HG02642 (cell line): ENCODE data around the gene DDX39A.
"Not testable (repeated sequence)": the region's sequence is repeated elsewhere in the genome, so short reads cannot be mapped to it uniquely, and the experiment has no call there.

Source experiments
- ATAC-seq: cut with Tn5 transposase; IDR thresholded peaks from one replicate; pipeline ENCODE4 v1.9.1; 2021; ENCODE audit warnings: mild to moderate bottlenecking; ENCODE audit not compliant: unreplicated experiment, poor library complexity

Gene DDX39A

GRCh38 chr19:14419106-14419813 is at the start of gene DDX39A:
TSS of gene DDX39A (minus strand) at chr19:14419341. CDS start at chr19:14413220, 6,121 bp downstream.
- peak; percentile 92 for ATAC-seq

- no peak for ATAC-seq
These were observed 48.7 kb upstream of the DDX39A start for GRCh38 chr19:14467816-14468215.

DNA sequence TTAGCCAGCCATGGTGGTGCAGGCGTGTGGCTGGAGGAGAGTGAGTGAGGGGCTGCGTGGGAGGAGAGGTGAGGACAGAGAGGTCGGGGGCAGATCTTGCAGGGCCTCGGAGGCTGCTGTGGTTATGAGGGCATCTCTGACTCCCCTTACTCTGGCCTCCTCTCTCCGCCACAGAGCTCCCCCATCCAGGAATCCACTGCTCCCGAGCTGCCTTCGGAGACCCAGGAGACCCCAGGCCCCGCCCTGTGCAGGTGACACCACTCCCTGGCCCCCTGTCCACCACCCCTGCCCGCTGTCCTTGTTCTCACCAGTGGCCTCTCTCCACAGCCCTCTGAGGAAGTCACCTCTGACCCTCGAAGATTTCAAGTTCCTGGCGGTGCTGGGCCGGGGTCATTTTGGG is 48.2 kb upstream of the DDX39A start:
- ATAC-seq, result no peak

DNA sequence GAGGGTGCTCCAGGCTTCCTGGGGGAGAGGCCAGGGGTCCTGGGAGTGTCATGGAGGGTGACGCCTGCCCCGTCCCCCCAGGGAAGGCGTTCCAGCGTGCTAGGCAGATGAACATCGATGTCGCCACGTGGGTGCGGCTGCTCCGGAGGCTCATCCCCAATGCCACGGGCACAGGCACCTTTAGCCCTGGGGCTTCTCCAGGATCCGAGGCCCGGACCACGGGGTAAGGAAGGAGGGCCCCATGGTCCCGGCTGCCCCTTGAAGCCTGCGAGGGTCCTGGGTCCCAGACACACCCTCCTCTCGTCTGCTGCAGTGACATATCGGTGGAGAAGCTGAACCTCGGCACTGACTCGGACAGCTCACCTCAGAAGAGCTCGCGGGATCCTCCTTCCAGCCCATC is 44.6 kb upstream of the DDX39A start:
- ATAC-seq, result no peak

GRCh38 chr19:14462401-14462800 is 43.3 kb upstream of the DDX39A start:
- not testable (repeated sequence) for ATAC-seq

DNA sequence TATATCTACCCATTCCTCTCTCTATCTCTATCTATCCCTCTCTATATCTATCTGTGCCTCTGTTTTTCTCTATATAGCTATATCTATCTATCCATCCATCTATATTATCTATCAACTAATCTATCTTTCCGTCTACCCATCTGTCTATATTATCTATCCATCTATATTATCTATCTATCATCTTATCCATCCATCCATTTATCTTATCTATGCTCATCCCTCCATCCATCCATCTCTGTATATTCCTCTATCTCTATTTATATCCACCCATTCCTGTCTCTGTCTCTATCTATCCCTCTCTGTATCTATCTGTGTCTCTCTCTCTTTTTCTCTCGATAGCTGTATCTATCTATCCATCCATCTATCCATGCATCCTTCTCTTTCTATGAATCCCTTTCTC is 41.8 kb upstream of the DDX39A start:
- no peak for ATAC-seq

GRCh38 chr19:14459703-14460102 is 40.6 kb upstream of the DDX39A start:
- no peak for ATAC-seq

DNA sequence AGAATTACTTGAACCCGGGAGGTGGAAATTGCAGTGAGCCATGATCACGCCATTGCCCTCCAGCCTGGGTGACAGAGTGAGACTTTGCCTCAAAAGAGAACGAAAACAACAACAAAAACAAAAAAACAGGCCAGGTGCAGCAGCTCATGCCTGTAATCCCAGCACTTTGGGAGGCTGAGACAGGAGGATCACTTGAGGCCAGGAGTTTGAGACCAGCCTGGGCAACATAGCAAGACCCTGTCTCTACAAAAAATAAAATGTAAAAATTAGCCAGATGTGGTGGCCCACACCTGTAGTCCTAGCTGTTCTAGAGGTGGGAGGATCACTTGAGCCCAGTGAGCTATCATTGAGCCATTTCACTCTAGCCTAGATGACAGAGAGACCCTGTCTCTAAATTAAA is 33.2 kb upstream of the DDX39A start:
- ATAC-seq, result not testable (repeated sequence)

DNA sequence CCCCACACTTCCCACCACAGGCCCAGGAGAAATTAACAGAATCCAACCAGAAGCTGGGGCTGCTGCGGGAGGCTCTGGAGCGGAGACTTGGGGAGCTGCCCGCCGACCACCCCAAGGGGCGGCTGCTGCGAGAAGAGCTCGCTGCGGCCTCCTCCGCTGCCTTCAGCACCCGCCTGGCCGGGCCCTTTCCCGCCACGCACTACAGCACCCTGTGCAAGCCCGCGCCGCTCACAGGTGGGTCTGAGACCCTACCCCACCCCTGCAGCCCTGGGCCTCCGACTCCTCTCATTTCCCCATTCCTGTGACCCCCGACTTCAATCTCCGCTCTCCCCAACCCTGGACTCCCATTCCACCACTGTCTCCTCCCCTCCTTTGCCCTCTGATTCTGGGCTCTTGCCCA is 31.7 kb upstream of the DDX39A start:
- ATAC-seq, result no peak

GRCh38 chr19:14450168-14450874 is 31.2 kb upstream of the DDX39A start:
- ATAC-seq, result no peak

GRCh38 chr19:14449321-14449720 is 30.2 kb upstream of the DDX39A start:
- ATAC-seq, result no peak

- ATAC-seq, result no peak
These were observed 27.3 kb upstream of the DDX39A start for GRCh38 chr19:14446336-14447036.

GRCh38 chr19:14443632-14444216 is 24.6 kb upstream of the DDX39A start:
- ATAC-seq, result no peak

GRCh38 chr19:14442891-14443631 is 23.9 kb upstream of the DDX39A start:
- no peak for ATAC-seq

DNA sequence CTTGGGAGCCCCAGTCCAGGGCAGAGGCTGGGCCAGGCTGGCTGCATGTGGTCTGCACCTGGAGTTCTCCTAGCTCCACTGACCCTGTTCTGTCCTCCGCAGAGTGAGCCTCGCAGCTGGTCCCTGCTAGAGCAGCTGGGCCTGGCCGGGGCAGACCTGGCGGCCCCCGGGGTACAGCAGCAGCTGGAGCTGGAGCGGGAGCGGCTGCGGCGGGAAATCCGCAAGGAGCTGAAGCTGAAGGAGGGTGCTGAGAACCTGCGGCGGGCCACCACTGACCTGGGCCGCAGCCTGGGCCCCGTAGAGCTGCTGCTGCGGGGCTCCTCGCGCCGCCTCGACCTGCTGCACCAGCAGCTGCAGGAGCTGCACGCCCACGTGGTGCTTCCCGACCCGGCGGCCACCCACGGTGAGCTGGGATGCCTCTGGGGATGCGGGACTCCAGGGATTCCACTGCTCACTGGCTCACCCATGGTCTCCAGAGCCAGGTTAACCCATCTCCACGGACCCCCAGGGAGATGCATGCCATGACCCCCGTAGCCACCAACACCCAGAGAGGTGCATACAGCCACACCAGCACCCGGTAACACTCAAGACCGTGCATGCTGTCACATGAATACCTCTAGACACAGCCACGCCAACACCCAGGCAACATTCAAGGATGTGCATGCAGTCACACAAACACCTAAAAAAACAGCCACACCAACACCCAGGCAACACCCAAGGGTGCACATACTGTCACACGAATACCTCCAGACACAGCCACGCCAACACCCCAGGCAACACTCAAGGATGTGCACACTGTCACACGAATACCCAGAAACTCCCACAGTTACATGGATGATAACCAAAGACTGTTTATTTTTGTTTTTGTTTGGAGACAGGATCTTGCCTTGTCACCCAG is 22.1 kb upstream of the DDX39A start:
- ATAC-seq, result no peak

- ATAC-seq, result peak; percentile 92
These were observed 20.9 kb upstream of the DDX39A start for GRCh38 chr19:14440049-14440448.

GRCh38 chr19:14439014-14439413 is 19.9 kb upstream of the DDX39A start:
- no peak for ATAC-seq

DNA sequence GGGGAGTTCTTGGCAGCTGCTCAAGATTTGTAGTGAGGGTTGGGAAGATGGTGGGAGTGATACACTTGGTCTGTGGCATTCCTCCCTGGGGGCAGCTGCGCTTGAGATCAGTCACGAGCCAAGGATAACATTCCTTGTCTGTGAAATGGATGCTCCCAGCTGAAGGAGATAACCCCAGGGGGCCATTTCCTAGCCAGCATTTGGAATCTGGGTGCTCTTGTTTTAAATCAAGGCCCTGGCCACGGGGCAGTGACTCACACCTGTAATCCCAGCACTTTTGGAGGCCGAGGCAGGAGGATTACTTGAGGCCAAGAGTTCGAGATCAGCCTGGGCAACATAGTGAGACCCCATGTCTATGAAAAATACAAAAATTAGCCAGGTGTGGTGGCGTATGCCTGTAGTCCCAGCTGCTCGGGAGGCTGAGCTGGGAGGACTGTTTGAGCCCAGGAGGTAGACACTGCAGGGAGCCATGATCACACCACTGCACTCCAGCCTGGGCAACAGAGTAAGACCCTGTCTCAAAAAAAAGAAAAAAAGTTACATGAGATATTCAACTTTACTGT is 18.5 kb upstream of the DDX39A start:
- no peak for ATAC-seq
